ENCODE results near the gene CNPY3.
"Not testable (repeated sequence)": the region's sequence is repeated elsewhere in the genome, so short reads cannot be mapped to it uniquely, and the experiment has no call there.

The CNPY3 gene

GRCh38 chr6:42928986-42929820 is at the start of gene CNPY3:
TSS of gene CNPY3 (plus strand) at chr6:42929480. CDS start at chr6:42929571, 91 bp downstream.
- TF ChIP-seq CTCF (IDR thresholded peaks at IDR 0.05; ENCODE audit: insufficient read depth, low read depth, low read length, missing control alignments) = no peak
- DNase-seq (ENCODE audit: low read depth) = peak; percentile 99
- H3K4me3 ChIP-seq (ENCODE audit: low read depth, low read length) = peak within 1 kb of the TSS; percentile 85

GRCh38 chr6:42880240-42880817 is 49.0 kb upstream of the CNPY3 start:
- not testable (repeated sequence) for DNase-seq (ENCODE audit: low read depth)
- peak overlapping the region; percentile 95 for H3K4me3 ChIP-seq (ENCODE audit: low read depth, low read length)

GRCh38 chr6:42880871-42881270 is 48.4 kb upstream of the CNPY3 start:
- DNase-seq (ENCODE audit: low read depth) = peak; percentile 35
- peak overlapping the region; percentile 95 for H3K4me3 ChIP-seq (ENCODE audit: low read depth, low read length)

- no peak overlapping the region for H3K4me3 ChIP-seq (ENCODE audit: low read depth, low read length)
- DNase-seq (ENCODE audit: low read depth) = no peak
- TF ChIP-seq CTCF (IDR thresholded peaks at IDR 0.05; ENCODE audit: insufficient read depth, low read depth, low read length, missing control alignments) = no peak
Observed at GRCh38 chr6:42885702-42886101, 43.6 kb upstream of the CNPY3 start.

GRCh38 chr6:42888201-42888600 is 41.1 kb upstream of the CNPY3 start:
- not testable (repeated sequence) for H3K4me3 ChIP-seq (ENCODE audit: low read depth, low read length); DNase-seq (ENCODE audit: low read depth)

- TF ChIP-seq CTCF (IDR thresholded peaks at IDR 0.05; ENCODE audit: insufficient read depth, low read depth, low read length, missing control alignments) = no peak
- H3K4me3 ChIP-seq (ENCODE audit: low read depth, low read length) = peak overlapping the region; percentile 73
- DNase-seq (ENCODE audit: low read depth) = peak; percentile 34
Observed at GRCh38 chr6:42889815-42890214, 39.5 kb upstream of the CNPY3 start.

GRCh38 chr6:42890311-42891198 is 38.7 kb upstream of the CNPY3 start:
- TF ChIP-seq CTCF (IDR thresholded peaks at IDR 0.05; ENCODE audit: insufficient read depth, low read depth, low read length, missing control alignments) = no peak
- DNase-seq (ENCODE audit: low read depth) = peak; percentile 99
- H3K4me3 ChIP-seq (ENCODE audit: low read depth, low read length) = peak overlapping the region; percentile 73

GRCh38 chr6:42891199-42891722 is 38.0 kb upstream of the CNPY3 start:
- peak overlapping the region; percentile 73 for H3K4me3 ChIP-seq (ENCODE audit: low read depth, low read length)
- no peak for DNase-seq (ENCODE audit: low read depth)
- TF ChIP-seq CTCF (IDR thresholded peaks at IDR 0.05; ENCODE audit: insufficient read depth, low read depth, low read length, missing control alignments) = no peak

- DNase-seq (ENCODE audit: low read depth) = peak; percentile 36
- H3K4me3 ChIP-seq (ENCODE audit: low read depth, low read length) = not testable (repeated sequence)
Observed at GRCh38 chr6:42894041-42894828, 35.0 kb upstream of the CNPY3 start.
